ENCODE measurements around the gene MED27. TPM values are rescaled to one million over a fixed set of nuclear protein-coding genes. Genes with fewer than 3 reads are reported as not detected.

Gene MED27
- total and polyA plus RNA-seq, 2 of the 4 experiments (the other 2 are of a cell fraction) = 50.2 to 63.4 TPM

DNA sequence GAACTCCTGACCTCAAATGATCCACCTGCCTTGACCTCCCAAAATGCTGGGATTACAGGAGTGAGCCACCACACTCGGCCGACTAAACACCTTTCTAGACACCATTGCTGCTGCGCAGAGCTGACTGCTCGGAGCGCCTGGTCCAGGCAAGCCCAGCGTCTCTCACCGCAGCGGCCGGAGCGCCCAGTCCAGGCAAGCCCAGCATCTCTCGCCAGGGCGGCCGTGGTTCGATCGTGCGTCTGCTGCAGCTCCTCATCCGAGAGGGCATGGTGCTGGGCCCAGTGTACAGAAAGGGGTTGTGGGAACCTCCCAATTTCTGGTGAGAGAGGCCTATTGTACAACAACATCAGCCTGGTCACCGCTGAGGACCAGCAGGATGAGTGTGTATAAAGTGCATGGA, 230.3 kb downstream of the MED27 start:
- no peak for ATAC-seq (ENCODE audit: low read depth)
- Histone ChIP-seq H2BK120ac (ENCODE audit: low read depth, low read length) (no peak overlapping the region), H3K4me2 (ENCODE audit: low read depth, low read length) (no peak overlapping the region), H2AFZ (replicated peaks; ENCODE audit: low read length, poor library complexity) (no peak overlapping the region), H2BK20ac (ENCODE audit: low read depth, low read length) (no peak overlapping the region), H3K23ac (ENCODE audit: low read depth, low read length) (no peak overlapping the region), H3K79me1 (ENCODE audit: low read depth in 1 of 2, low read length in 2 of 2) (no peaks in the 10 kb centered on the region), H4K8ac (ENCODE audit: low read depth in 2 of 2, low read length in 2 of 2) (no peak overlapping the region), H2AK9ac (replicated peaks; ENCODE audit: low read depth, low read length, poor library complexity) (no peak overlapping the region), H3K9me1 (ENCODE audit: insufficient read depth, low read length) (peaks cover 14% of the 10 kb centered on the region; the same call in 1 of the 2 replicates), H4K5ac (ENCODE audit: low read depth, low read length) (no peak overlapping the region), H3K4me3 (ENCODE audit: insufficient read depth, low read depth, low read length) (no peak overlapping the region), H3K4me1 (ENCODE audit: control insufficient read depth, insufficient read depth, low read length) (no peaks in the 10 kb centered on the region), H2BK15ac (ENCODE audit: low read depth, low read length) (no peak overlapping the region), H3K18ac (ENCODE audit: low read depth, low read length) (no peak overlapping the region), H3K27me3 (ENCODE audit: control insufficient read depth, insufficient read depth, low read length) (peaks cover 20% of the 10 kb centered on the region), H3K56ac (ENCODE audit: extremely low read depth, insufficient read depth, low read length) (no peak overlapping the region), H2BK5ac (ENCODE audit: low read depth, low read length, poor library complexity, severe bottlenecking) (no peak overlapping the region), H3K14ac (replicated peaks; ENCODE audit: low read depth, low read length) (no peak overlapping the region), H3K9ac (ENCODE audit: low read depth, low read length) (no peak overlapping the region), H2AK5ac (ENCODE audit: low read depth, low read length) (no peak overlapping the region), H3K9me3 (ENCODE audit: control insufficient read depth, insufficient read depth, low read length) (no peaks in the 10 kb centered on the region; the same call in 1 of the 2 replicates), H4K20me1 (ENCODE audit: insufficient read depth, low read length) (no peaks in the 10 kb centered on the region; the same call in 1 of the 2 replicates), H3K4ac (ENCODE audit: low read depth, low read length) (no peak overlapping the region), H3K36me3 (ENCODE audit: control insufficient read depth, insufficient read depth, low read length) (no peaks in the 10 kb centered on the region), H4K91ac (ENCODE audit: insufficient read depth, low read depth, low read length) (no peak overlapping the region), H3K27ac (ENCODE audit: insufficient read depth, low read length) (no peak overlapping the region)
- BruUV-seq (replicated peaks) = no TSS peak
- DNase-seq = no peak
- CTCF ChIA-PET = no interaction called here
- dilution Hi-C loops (cut with HindIII; ENCODE audit: low sequenced_read_pairs, unreplicated experiment) = no loop called here
- in situ Hi-C loops (cut with MboI; ENCODE audit: low sequenced_read_pairs) = no loop called here
- intact Hi-C loops (cut with micrococcal nuclease) = no loop called here
- 100% methylated on average over 2 of the region's 18 CpGs; no CpG with 5 or more reads in 1 of the 2 experiments for WGBS, 2 experiments (ENCODE audit: extremely low coverage in 2 of 2, insufficient read length in 1 of 2)
- POLR2A ChIA-PET (ENCODE audit: unreplicated experiment) = no interaction called here
- no peak for TF ChIP-seq FOS (IDR thresholded peaks at IDR 0.05; ENCODE audit: low read depth, low read length)
- TF ChIP-seq BHLHE40 (IDR thresholded peaks at IDR 0.05; ENCODE audit: low read depth, low read length) = no peak
- TF ChIP-seq CHD1 (IDR thresholded peaks at IDR 0.05; ENCODE audit: low read depth, low read length) = no peak
- no peak for TF ChIP-seq RCOR1 (IDR thresholded peaks at IDR 0.05; ENCODE audit: insufficient replicate concordance, low read length)
- TF ChIP-seq SMC3 (IDR thresholded peaks at IDR 0.05; ENCODE audit: low read depth, low read length) = no peak
- TF ChIP-seq POLR2A (IDR thresholded peaks at IDR 0.05; ENCODE audit: low read depth, low read length) = no peak
- TF ChIP-seq, protein P1, sequence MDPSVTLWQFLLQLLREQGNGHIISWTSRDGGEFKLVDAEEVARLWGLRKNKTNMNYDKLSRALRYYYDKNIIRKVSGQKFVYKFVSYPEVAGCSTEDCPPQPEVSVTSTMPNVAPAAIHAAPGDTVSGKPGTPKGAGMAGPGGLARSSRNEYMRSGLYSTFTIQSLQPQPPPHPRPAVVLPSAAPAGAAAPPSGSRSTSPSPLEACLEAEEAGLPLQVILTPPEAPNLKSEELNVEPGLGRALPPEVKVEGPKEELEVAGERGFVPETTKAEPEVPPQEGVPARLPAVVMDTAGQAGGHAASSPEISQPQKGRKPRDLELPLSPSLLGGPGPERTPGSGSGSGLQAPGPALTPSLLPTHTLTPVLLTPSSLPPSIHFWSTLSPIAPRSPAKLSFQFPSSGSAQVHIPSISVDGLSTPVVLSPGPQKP (IDR thresholded peaks at IDR 0.05; ENCODE audit: borderline replicate concordance, low read depth, low read length) = no peak
- no peak for TF ChIP-seq MAZ (IDR thresholded peaks at IDR 0.05; ENCODE audit: borderline replicate concordance, low read depth, low read length)
- TF ChIP-seq MXI1 (IDR thresholded peaks at IDR 0.05; ENCODE audit: borderline replicate concordance, low read depth, low read length) = no peak
- TF ChIP-seq CEBPB (IDR thresholded peaks at IDR 0.05; ENCODE audit: low read depth, low read length) = no peak
- no peak for TF ChIP-seq MAFK (IDR thresholded peaks at IDR 0.05; ENCODE audit: low read depth, low read length)
- TF ChIP-seq, protein P2, sequence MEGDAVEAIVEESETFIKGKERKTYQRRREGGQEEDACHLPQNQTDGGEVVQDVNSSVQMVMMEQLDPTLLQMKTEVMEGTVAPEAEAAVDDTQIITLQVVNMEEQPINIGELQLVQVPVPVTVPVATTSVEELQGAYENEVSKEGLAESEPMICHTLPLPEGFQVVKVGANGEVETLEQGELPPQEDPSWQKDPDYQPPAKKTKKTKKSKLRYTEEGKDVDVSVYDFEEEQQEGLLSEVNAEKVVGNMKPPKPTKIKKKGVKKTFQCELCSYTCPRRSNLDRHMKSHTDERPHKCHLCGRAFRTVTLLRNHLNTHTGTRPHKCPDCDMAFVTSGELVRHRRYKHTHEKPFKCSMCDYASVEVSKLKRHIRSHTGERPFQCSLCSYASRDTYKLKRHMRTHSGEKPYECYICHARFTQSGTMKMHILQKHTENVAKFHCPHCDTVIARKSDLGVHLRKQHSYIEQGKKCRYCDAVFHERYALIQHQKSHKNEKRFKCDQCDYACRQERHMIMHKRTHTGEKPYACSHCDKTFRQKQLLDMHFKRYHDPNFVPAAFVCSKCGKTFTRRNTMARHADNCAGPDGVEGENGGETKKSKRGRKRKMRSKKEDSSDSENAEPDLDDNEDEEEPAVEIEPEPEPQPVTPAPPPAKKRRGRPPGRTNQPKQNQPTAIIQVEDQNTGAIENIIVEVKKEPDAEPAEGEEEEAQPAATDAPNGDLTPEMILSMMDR (conservative IDR thresholded peaks at IDR 0.05; ENCODE audit: low read depth, low read length) = no peak
- TF ChIP-seq, protein P3, sequence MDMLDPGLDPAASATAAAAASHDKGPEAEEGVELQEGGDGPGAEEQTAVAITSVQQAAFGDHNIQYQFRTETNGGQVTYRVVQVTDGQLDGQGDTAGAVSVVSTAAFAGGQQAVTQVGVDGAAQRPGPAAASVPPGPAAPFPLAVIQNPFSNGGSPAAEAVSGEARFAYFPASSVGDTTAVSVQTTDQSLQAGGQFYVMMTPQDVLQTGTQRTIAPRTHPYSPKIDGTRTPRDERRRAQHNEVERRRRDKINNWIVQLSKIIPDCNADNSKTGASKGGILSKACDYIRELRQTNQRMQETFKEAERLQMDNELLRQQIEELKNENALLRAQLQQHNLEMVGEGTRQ (IDR thresholded peaks at IDR 0.05; ENCODE audit: low read depth, low read length) = no peak
